ENCODE measurements around the gene CTDSPL2.
"Not testable (repeated sequence)": the region's sequence is repeated elsewhere in the genome, so short reads cannot be mapped to it uniquely, and the experiment has no call there.

Gene CTDSPL2

DNA sequence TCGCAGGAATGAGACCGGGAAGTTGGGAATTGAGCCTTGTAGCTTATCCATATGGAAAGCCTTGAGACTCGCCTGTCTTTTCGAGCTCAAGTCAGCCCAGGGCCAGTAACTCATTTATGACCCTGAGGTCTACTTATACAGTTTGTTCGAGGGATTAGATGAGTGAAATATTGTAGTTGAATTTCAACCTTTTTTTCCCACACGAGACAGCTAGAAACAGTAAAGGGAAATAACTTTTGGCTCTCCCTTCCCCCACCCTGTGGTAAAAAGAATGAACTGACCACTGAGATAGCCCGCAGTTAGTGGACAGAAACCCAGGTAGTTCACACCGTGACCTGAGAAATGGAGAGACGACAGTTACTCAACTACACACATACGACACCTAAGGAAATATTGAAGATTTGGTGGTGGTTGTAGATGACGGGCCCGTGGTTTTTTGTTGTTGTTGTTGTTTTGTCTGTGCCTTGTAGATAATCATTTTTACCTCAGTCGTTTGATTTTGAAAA lies 110.4 kb downstream of the CTDSPL2 start:
- in situ Hi-C loops (cut with HindIII; ENCODE audit: low sequenced_read_pairs), result no loop called here

DNA sequence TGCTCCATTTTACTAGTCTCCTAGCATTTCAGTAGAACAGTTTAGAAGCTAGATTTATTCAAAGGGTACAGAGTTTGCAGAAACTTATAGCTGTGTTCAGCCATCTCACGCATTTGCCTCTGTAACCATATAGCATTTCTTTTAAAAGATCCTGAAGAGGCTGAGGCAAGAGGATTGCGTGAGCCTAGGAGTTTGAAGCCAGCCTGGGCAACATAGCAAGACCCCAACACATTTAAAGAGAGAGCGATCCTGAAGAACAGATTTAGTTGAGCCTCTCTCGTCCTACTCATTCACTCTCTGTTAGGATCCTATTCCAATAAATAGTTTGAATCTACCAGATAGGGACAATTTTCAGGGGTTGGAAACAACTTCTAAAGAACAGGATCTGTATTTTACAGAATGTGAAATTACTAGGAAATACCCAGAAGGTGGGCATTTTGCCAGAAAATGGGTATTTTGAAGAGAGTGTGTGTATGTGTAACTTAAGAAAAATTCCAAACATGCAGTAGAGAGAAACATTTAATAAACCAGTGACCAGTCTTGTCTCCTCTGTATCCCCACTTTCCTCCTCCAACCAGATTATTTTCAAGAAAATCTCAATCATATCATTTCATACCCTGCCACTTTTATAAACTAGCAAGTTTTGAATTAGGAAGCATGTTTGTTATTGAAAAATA lies 114.0 kb downstream of the CTDSPL2 start:
- in situ Hi-C loops (cut with HindIII; ENCODE audit: low sequenced_read_pairs), result no loop called here

DNA sequence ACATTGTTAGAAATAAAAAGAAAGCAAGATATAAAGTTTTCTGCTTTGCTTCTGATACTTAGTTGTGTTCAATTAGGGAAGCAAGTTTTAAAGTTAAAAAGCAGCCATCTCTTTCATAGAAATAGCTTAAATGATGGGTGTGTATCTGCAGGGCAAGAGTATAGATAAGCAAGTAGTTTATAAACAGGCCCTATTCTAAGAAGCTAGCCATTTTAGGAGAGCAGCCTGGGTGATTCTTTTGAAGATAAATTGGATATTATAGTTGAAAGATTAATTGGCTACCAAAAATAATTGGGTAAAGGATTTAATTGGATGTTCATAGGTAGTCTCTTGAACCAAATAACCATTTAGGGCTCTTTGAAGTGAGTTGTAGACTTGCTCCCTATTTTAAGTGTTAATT lies 115.2 kb downstream of the CTDSPL2 start:
- in situ Hi-C loops (cut with HindIII; ENCODE audit: low sequenced_read_pairs), result no loop called here

DNA sequence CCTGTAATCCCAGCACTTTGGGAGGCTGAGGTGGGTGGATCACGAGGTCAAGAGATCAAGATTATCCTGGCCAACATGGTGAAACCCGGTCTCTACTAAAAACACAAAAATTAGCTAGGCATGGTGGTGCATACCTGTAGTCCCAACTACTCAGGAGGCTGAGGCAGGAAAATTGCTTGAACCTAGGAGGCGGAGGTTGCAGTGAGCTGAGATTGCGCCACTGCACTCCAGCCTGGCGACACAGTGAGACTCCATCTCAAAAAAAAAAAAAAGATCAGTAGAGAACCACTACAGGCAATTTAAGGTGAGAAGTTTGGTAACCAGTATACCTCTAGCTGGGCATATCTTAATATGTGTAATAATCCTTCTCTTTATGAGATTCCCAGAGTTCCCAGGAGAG lies 117.3 kb downstream of the CTDSPL2 start:
- in situ Hi-C loops (cut with HindIII; ENCODE audit: low sequenced_read_pairs), result not testable (repeated sequence)

DNA sequence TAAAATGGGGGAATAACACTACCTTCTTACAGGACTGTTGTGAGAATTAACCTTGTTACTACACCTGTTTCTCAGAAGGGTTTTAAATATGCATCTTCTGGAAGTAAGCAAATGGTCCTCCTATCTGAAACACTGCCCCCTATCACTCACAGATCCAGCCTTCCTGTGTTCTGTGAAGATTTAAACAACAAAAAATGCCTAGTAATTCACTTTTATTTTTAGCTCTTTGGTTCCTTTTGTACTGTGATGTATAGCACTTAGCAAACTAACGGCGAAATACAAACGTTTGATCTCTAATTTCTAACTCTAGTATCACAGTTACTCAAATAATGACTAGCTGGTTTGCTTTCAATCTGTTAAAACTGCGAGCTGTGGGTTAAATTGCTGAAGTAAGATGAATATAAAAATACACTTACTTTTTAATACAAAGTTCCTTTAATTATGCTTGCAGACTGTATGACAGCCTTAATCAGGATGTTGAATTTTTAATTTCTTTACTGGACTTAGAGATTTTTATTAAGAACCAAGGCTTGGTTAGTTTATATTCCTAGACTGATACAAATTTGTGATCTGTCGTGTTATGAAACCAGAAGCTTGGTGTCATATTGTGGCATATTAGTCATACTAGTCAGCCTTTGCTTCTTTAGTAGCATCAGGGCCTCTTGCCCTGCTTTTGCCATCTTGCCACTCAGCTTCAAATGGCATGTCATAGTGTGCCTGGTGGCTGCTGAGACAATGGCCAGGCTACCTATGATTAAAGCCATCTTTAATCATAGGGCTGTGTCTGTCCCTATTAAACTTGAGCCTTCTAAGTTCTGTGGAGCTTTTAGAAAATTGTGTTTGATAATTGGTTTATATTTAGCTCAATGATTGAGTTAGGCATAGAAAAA lies 118.7 kb downstream of the CTDSPL2 start:
- in situ Hi-C loops (cut with HindIII; ENCODE audit: low sequenced_read_pairs), result no loop called here

DNA sequence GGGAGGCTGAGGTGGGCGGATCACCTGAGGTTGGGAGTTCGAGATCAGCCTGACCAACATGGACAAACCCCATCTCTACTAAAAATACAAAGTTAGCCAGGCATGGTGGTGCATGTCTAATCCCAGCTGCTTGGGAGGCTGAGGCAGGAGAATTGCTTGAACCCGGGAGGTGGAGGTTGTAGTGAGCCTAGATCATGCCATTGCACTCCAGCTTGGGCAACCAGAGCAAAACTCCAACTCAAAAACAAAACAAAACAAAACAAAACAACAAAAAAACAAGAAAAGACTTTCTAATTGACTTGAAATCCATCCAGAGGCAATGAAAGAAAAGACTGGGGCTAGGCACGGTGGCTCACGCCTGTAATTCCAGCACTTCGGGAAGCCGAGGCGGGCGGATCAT lies 121.7 kb downstream of the CTDSPL2 start:
- in situ Hi-C loops (cut with HindIII; ENCODE audit: low sequenced_read_pairs), result not testable (repeated sequence)

DNA sequence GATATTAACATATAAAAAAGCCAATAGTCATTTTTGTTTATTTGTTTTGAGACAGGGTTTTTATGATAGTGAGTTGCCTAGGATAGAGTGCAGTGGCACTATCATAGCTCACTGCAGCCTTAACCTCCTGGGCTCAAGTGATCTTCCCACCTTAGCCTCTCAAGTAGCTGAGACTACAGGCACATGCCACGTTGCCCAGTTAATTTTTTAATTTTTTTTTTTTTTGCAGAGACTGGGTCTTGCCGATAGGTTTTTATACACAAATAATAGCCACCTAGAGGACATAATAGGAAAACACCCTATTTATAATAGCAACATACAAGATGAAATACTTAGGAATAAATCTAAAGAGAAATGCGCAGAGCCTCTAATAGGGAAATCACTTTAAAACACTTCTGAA lies 122.8 kb downstream of the CTDSPL2 start:
- in situ Hi-C loops (cut with HindIII; ENCODE audit: low sequenced_read_pairs), result no loop called here

DNA sequence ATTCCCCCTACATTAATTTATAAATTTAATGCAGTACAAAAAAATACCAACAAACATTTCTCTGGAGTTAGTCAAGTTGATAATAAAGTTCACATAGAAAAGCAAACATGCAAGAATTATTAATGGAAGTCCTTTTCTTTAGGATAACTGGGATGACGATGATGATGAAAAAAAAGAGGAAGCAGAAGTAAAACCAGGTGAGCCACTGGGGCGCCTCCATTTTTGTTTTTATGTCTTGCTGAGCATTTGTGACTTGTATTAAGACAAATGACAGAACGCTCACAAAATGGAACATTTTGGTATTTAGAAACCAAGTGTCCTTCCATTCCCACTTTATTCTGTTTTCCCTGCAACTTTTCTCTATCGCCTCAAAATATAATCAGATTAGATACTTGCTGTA lies 123.3 kb downstream of the CTDSPL2 start:
- in situ Hi-C loops (cut with HindIII; ENCODE audit: low sequenced_read_pairs), result no loop called here

DNA sequence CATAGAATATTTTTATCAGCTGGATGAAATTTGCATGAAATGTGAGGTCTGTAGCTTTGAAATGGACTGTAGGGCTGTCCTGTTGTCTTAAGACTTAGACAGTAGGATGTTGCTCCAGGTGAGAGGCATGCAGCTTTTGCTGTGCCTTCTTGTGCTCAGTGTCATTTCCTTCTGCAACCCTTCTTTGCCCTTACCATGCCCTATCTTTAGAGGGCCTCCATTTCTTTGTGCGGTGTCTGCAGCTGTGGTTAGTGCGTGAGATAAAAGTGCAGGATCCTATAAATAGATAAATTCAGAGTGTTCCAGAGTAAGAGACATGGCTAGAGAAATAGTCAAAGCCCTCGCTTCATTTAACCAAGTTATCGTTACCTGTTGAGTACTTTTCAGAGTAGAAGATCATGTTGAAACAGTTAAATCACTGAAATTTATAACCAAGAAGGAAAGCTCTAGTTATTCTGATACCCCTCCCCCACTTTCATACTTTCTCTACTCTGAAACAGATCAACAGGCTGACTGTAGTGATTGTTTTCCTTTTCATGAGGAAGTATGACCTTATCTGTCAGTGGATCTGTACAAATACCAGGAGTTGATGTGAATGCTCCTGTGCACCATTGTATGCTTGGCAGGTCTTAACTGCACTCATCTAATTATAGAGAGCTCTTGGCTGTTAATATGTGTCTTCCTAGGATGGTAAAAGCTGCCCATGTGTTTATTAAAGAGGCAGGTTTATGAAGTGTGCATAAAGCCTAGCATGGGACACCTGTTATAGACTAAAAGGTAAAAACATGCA lies 127.7 kb downstream of the CTDSPL2 start:
- in situ Hi-C loops (cut with HindIII; ENCODE audit: low sequenced_read_pairs), result no loop called here

DNA sequence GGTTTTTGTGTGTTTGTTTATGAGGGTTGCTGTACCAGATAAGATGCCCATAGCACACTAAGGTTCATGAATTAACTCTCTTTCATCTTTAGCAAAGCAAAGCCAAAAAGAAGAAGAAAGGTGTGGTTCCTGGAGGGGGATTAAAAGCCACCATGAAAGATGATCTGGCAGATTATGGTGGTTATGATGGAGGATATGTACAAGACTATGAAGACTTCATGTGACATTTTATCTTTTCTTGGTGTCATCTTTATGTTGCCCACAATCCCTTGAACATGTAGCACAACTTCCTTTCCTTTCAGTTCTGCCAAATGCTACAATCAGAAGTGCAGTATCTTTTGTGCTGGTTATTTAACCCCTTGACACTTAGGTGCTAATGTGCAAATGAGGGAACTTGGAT lies 133.5 kb downstream of the CTDSPL2 start:
- in situ Hi-C loops (cut with HindIII; ENCODE audit: low sequenced_read_pairs), result not testable (repeated sequence)

DNA sequence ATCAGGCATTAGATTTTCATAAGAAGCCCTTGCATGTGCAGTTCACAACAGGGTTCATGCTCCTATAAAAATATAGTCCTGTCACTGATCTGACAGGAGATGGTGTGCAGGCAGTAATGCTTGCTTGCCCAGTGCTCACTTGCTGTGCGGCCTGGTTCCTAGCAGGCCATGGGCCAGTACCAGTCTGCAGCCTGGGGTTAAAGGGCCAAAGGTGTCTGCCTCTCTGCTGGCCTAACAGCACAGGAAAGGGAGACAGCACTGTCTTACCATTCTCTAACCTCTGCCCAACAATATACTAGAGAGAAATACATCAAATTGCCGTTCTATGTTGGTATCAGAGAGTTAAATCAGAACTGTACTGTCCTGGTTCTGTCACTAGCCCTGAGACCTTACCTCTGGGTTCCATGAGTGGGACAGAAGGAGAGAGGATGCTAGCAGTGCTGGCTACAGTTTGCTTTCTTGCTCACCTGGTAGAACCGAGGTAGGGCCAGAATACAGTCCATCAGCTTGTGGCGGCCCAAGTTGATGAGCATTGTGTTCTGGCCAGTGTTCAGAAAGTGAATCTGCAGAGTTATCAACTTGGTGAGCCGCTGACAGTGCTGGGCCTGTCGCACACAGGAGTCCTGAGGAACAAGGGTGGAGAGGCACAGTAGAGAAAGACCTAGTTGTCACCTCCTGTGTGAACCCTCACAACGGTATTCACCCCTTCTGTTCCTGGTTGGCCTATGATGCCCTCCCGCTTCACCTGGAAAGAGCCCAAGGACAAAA lies 138.1 kb downstream of the CTDSPL2 start:
- in situ Hi-C loops (cut with HindIII; ENCODE audit: low sequenced_read_pairs), result no loop called here

DNA sequence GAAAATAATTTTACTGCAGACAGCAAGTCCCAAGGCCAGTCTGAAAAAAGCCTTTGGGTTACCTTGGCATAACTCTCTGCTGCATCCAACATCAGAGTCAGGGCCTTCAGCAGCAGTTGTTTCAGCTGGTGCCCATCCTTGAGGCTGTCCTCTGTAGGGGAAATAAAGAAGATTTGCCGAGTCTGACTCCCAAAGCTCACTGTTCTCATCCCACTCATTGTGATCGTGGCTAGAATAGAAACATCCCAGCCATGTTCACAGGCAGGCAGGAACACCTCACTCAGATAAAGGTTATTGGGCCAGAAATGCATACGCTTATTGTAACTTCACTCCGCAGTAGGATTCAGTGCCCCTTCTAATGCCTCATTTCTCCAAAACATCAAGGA lies 138.7 kb downstream of the CTDSPL2 start:
- in situ Hi-C loops (cut with HindIII; ENCODE audit: low sequenced_read_pairs), result no loop called here

DNA sequence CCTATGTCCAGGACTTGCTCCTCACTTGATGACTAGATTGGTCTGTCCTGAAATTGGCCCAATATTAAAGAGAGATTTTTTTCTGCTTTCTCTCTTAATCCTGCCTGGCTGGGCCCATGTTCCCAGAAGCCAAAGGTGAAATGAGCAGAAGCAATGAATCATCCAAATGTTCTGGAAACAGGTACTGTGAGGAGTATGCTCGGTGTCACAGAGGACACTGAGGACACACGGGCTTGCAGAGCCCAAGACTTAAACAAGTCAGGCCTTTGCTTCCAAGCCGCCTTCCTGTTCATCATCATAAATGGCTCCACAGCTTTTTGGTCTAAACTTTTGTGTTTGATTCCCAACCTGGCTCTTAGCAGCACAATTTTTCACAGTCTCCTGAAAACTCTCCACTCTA lies 140.9 kb downstream of the CTDSPL2 start:
- in situ Hi-C loops (cut with HindIII; ENCODE audit: low sequenced_read_pairs), result no loop called here

DNA sequence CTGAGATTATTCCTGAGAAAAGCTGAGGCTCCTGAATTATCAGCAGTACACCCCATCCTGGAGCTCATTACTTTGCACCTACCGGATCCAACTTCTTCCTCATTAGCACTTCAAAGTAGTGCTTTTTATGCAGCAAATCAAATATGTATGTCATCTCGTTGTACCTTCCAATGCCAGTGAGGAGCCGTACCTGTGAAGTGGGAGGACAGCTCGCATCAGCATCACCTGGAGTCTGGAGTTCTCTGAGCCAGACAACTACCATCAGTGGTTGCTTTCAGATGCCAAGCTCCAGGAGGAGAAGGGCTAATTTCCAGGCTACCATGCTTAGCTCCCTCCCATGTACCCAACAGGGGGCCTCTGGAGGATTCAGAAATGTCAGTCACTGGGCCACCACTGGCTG lies 141.9 kb downstream of the CTDSPL2 start:
- in situ Hi-C loops (cut with HindIII; ENCODE audit: low sequenced_read_pairs), result no loop called here

DNA sequence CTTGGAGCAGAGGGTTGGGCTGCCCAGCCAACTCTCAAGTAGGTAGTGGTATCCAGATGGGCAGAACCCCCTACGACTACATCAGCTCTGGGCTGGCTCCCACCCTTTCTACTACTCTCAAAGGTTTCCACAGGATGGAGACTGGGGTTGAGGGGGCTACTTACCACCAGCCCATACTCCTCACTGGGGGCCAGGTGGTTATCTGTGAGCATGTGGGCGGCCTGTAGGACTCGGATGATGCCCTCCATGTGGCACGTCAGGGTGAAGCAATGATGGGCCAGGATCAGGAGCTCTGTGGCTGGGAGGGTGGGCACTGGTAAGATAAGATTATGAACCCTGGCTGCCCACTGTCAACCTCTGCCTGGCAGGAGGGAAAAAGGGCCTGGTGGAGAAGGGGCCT lies 142.9 kb downstream of the CTDSPL2 start:
- in situ Hi-C loops (cut with HindIII; ENCODE audit: low sequenced_read_pairs), result no loop called here

DNA sequence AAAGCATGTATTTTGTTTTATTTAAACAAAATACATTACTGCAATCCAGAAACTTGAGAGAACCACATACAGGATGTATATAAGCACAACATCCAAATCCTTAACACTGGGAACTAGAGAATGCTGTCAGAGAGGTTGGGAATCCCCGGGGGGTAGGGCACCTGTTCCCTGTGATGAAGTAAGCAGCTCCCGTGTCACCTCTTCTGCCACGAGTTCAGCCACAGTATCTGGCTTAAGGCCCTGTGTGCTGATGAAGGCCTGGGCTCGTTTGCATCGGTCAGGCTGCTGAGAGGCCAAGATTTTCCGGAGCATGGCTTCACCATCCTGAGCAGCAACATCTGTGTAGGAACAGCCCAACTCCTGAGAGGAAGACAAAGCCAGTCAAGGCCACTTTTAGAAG lies 146.0 kb downstream of the CTDSPL2 start:
- in situ Hi-C loops (cut with HindIII; ENCODE audit: low sequenced_read_pairs), result no loop called here

DNA sequence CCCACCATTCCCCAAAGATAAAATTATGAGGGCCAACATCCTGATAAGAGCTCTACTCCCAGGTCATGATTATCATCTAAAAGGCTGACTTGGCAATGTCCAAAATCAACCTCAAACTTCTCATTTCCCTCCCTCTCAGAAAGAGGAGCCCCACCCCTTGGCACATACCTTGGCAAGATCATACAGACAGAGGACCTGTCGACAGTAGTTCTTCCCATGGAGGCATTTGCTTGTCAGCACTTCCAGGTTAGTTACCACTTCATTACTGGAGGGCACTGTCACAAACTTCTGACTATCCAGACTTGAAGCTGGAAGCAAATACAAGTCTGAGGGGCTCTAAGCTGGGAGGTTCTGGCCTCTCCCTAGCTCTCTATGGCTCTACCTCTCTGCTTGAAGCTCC lies 147.3 kb downstream of the CTDSPL2 start:
- in situ Hi-C loops (cut with HindIII; ENCODE audit: low sequenced_read_pairs), result loop anchor here (25.0 kb wide), 1 partner anchor 163 kb away; the partner anchor contains the start of gene TRIM69

Measured in DLD1 (cell line).